Progenitor cell of endocrine pancreas (in vitro differentiated cells): Measurements from ENCODE around the gene GPR75. TPM values are rescaled to one million over a fixed set of nuclear protein-coding genes. Genes with fewer than 3 reads are reported as not detected.

Experiments used
- DNase-seq: peaks from one replicate; pipeline ENCODE4 v3.0.0; 2021; ENCODE audit warnings: low spot score; ENCODE audit not compliant: unreplicated experiment
- H3K27ac Mint-ChIP-seq: 2 replicates; pipeline ENCODE4 v1.8.0; 2021; ENCODE audit warnings: mild to moderate bottlenecking, moderate library complexity, mixed read lengths
- H3K27me3 Mint-ChIP-seq: 2 replicates; pipeline ENCODE4 v1.8.0; 2021; ENCODE audit warnings: mixed read lengths
- H3K36me3 Mint-ChIP-seq: 2 replicates; pipeline ENCODE4 v1.8.0; 2022; ENCODE audit warnings: mixed read lengths; ENCODE audit not compliant: insufficient read depth
- H3K4me1 Mint-ChIP-seq: 2 replicates; pipeline ENCODE4 v1.8.0; 2021; ENCODE audit warnings: low read depth, mixed read lengths
- H3K4me3 Mint-ChIP-seq: 2 replicates; pipeline ENCODE4 v1.8.0; 2021; ENCODE audit warnings: low read depth, mild to moderate bottlenecking, moderate library complexity, mixed read lengths
- H3K9me3 Mint-ChIP-seq: 2 replicates; pipeline ENCODE4 v1.8.0; 2021; ENCODE audit warnings: low read depth, mixed read lengths
- CTCF ChIP-seq: fragments of 200-600 bp; sonication (generic); IDR thresholded peaks from one replicate; pipeline ENCODE4 v1.5.0; 2021; ENCODE audit warnings: antibody characterized with exemption, mild to moderate bottlenecking; ENCODE audit not compliant: unreplicated experiment
- microRNA-seq: library from miRNA; unstranded; fragments of <30 nt; microRNA quantifications from one replicate; pipeline ENCODE4 v1.1.0, GENCODE V29; 2020; ENCODE audit warnings: borderline number of aligned reads; ENCODE audit not compliant: unreplicated experiment
- total RNA-seq: library from RNA; stranded (reverse); gene quantifications from 2 replicates; pipeline ENCODE4 v1.2.1, GENCODE V29; 2021

Gene GPR75
- total RNA-seq, 1 donor from 2014 or later, result 3.9 TPM

GRCh38 chr2:53820048-53820447 is 39.7 kb downstream of the GPR75 start:
- no peak for DNase-seq
- no peaks in the 10 kb centered on the region for H3K9me3 Mint-ChIP-seq
- TF ChIP-seq CTCF, result no peak
- H3K27me3 Mint-ChIP-seq, result no peaks in the 10 kb centered on the region
- H3K4me1 Mint-ChIP-seq, result no peaks in the 10 kb centered on the region
- peaks cover 11% of the 10 kb centered on the region for H3K36me3 Mint-ChIP-seq
- H3K27ac Mint-ChIP-seq, result peak overlapping the region; percentile 78
- no peak overlapping the region for H3K4me3 Mint-ChIP-seq

GRCh38 chr2:53819634-53820033 is 40.1 kb downstream of the GPR75 start:
- H3K4me1 Mint-ChIP-seq, result no peaks in the 10 kb centered on the region
- DNase-seq, result no peak
- no peak overlapping the region for H3K27ac Mint-ChIP-seq
- no peak for TF ChIP-seq CTCF
- H3K4me3 Mint-ChIP-seq, result no peak overlapping the region
- H3K36me3 Mint-ChIP-seq, result peaks cover 11% of the 10 kb centered on the region
- H3K9me3 Mint-ChIP-seq, result no peaks in the 10 kb centered on the region
- H3K27me3 Mint-ChIP-seq, result no peaks in the 10 kb centered on the region

- H3K4me1 Mint-ChIP-seq, result no peaks in the 10 kb centered on the region
- H3K4me3 Mint-ChIP-seq, result no peak overlapping the region
- no peaks in the 10 kb centered on the region for H3K27me3 Mint-ChIP-seq
- no peak overlapping the region for H3K27ac Mint-ChIP-seq
- H3K36me3 Mint-ChIP-seq, result peaks cover 11% of the 10 kb centered on the region
- H3K9me3 Mint-ChIP-seq, result no peaks in the 10 kb centered on the region
- TF ChIP-seq CTCF, result no peak
- DNase-seq, result no peak
These were observed 40.8 kb downstream of the GPR75 start for GRCh38 chr2:53818854-53819435.

- TF ChIP-seq CTCF, result no peak
- no peak overlapping the region for H3K4me3 Mint-ChIP-seq
- H3K36me3 Mint-ChIP-seq, result peaks cover 19% of the 10 kb centered on the region
- no peaks in the 10 kb centered on the region for H3K4me1 Mint-ChIP-seq
- H3K27ac Mint-ChIP-seq, result no peak overlapping the region
- no peaks in the 10 kb centered on the region for H3K9me3 Mint-ChIP-seq
- DNase-seq, result no peak
- H3K27me3 Mint-ChIP-seq, result no peaks in the 10 kb centered on the region
These were observed 46.6 kb downstream of the GPR75 start for GRCh38 chr2:53813151-53813550.

GRCh38 chr2:53811601-53812000 is 48.2 kb downstream of the GPR75 start:
- TF ChIP-seq CTCF, result no peak
- DNase-seq, result no peak
- Mint-ChIP-seq H3K27me3 (no peaks in the 10 kb centered on the region), H3K9me3 (no peaks in the 10 kb centered on the region), H3K36me3 (peaks cover 18% of the 10 kb centered on the region), H3K4me1 (no peaks in the 10 kb centered on the region), H3K4me3 (no peak overlapping the region), H3K27ac (no peak overlapping the region)

Small RNA genes lying within 50 kb of the gene (microRNA-seq; reads per million reads assigned to microRNA genes)
- gene MIR3682, result not detected

Other genes starting within 250 kb of the GPR75 start
- gene CHAC2, start 92.2 kb downstream of the GPR75 start, total RNA-seq, result 1.6 and 2.9 TPM in 2 replicates
- gene ASB3, start 73.0 kb downstream of the GPR75 start, total RNA-seq, result 31.3 and 31.4 TPM in 2 replicates
- gene ERLEC1, start 72.9 kb downstream of the GPR75 start, total RNA-seq, result 36.4 and 37.9 TPM in 2 replicates
- gene PSME4, start 111.0 kb upstream of the GPR75 start, total RNA-seq, result 63.9 and 69.9 TPM in 2 replicates